Common myeloid progenitor, CD34-positive (primary cell): ENCODE data around the gene CHRM1.
"Not testable (repeated sequence)": the region's sequence is repeated elsewhere in the genome, so short reads cannot be mapped to it uniquely, and the experiment has no call there.

Experiments used
- CTCF ChIA-PET: fragments of 350-600 bp; sonication (Branson Sonifier 250); formaldehyde crosslinking; loops from one replicate; lab custom pipeline; 2021; ENCODE audit warnings: antibody characterized with exemption; lab: Charles Lee
- POLR2A ChIA-PET: fragments of 350-600 bp; sonication (Branson Sonifier 250); formaldehyde crosslinking; loops from one replicate; lab custom pipeline; 2021; ENCODE audit warnings: antibody characterized with exemption; lab: Charles Lee
- DNase-seq, 3 donors: peaks; one replicate each; pipeline versions ENCODE4 v3.0.0 to v3.0.0-alpha.2; 2013
- H3K27ac ChIP-seq, 2 experiments: 1 replicate in 1 of 2; 2 replicates in 1 of 2; pipeline ENCODE4 v1.7.0; 2013; ENCODE audit warnings: inconsistent platforms in 2 of 2, low read length in 2 of 2, mild to moderate bottlenecking in 2 of 2, low read depth in 1 of 2, moderate library complexity in 1 of 2; ENCODE audit not compliant: severe bottlenecking in 2 of 2, insufficient read depth in 1 of 2, poor library complexity in 1 of 2
- H3K27me3 ChIP-seq, 5 experiments: replicated peaks in 2 of 5; 1 replicate in 3 of 5; 2 replicates in 2 of 5; pipeline versions ENCODE4 v1.6.1 to v1.7.0; 2013; ENCODE audit warnings: low read length in 4 of 5, mild to moderate bottlenecking in 2 of 5, moderate library complexity in 2 of 5, inconsistent platforms in 1 of 5; ENCODE audit not compliant: insufficient read depth in 5 of 5, control insufficient read depth in 4 of 5
- H3K36me3 ChIP-seq, 4 experiments: 1 replicate in 2 of 4; 2 replicates in 2 of 4; pipeline versions ENCODE4 v1.6.1 to v1.7.0; 2013; ENCODE audit warnings: low read length in 3 of 4, control low read depth in 1 of 4, mild to moderate bottlenecking in 1 of 4; ENCODE audit not compliant: control insufficient read depth in 4 of 4, insufficient read depth in 4 of 4
- H3K4me1 ChIP-seq, 4 experiments: 1 replicate in 3 of 4; 2 replicates in 1 of 4; pipeline versions ENCODE4 v1.6.1 to v1.7.1; 2013; ENCODE audit warnings: low read length in 3 of 4, mild to moderate bottlenecking in 3 of 4, control low read depth in 1 of 4, inconsistent platforms in 1 of 4, moderate library complexity in 1 of 4; ENCODE audit not compliant: control insufficient read depth in 4 of 4, insufficient read depth in 4 of 4; ENCODE audit errors: control extremely low read depth in 1 of 4
- H3K4me3 ChIP-seq, 7 experiments: 1 replicate in 4 of 7; 2 replicates in 3 of 7; pipeline versions ENCODE4 v1.5.1 to v1.7.0; 2013; ENCODE audit warnings: mild to moderate bottlenecking in 7 of 7, low read length in 6 of 7, moderate library complexity in 6 of 7, inconsistent platforms in 2 of 7, low read depth in 2 of 7, control low read depth in 1 of 7; ENCODE audit not compliant: insufficient read depth in 4 of 7, control insufficient read depth in 1 of 7; ENCODE audit errors: extremely low read depth in 1 of 7
- H3K9me3 ChIP-seq, 5 experiments: 1 replicate in 4 of 5; 2 replicates in 1 of 5; pipeline versions ENCODE4 v1.6.1 to v1.7.1; 2013; ENCODE audit warnings: low read length in 4 of 5, mild to moderate bottlenecking in 2 of 5, inconsistent platforms in 1 of 5, low read depth in 1 of 5, moderate library complexity in 1 of 5; ENCODE audit not compliant: control insufficient read depth in 4 of 5, insufficient read depth in 2 of 5; ENCODE audit errors: control extremely low read depth in 1 of 5
- WGBS: methylation state at CpG from one replicate; pipeline ENCODE4 v1.1.5; 2013; ENCODE audit not compliant: insufficient coverage; 5-methylcytosine and 5-hydroxymethylcytosine counted together

Gene CHRM1

DNA sequence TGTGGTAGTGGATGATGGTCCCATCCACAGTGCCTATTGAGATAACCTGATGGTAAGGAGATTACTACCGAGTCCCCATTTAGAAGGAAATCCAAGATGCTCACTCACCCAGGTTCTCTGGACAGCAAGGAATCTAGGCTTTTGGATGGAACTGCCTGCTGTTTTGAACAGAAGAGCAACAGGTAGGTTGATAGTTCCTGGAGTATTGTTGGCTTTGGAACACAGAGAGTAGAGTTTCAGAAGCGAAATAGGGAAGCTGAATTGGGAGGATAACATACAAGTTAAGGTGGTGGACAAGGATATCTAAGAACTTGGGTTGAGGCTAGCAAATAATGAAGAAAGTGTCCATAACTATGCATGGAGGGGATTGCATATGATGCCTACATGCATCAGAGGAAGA is 36.0 kb upstream of the CHRM1 start:
- Histone ChIP-seq H3K4me3 (no peak overlapping the region), H3K36me3 (no peaks in the 10 kb centered on the region), H3K27me3 (peaks cover 0 to 3% (median 0%) of the 10 kb centered on the region in 5 experiments), H3K9me3 (no peaks in the 10 kb centered on the region), H3K27ac (no peak overlapping the region), H3K4me1 (peaks cover 0 to 2% (median 0%) of the 10 kb centered on the region in 4 experiments)
- CTCF ChIA-PET = no interaction called here
- POLR2A ChIA-PET = no interaction called here
- DNase-seq = no peak
- WGBS = 95% methylated on average over 2 of the region's 2 CpGs

GRCh38 chr11:62954478-62954877 is 33.3 kb upstream of the CHRM1 start:
- no peak for DNase-seq
- Histone ChIP-seq H3K4me1 (peaks cover 0 to 2% (median 0%) of the 10 kb centered on the region in 4 experiments), H3K36me3 (no peaks in the 10 kb centered on the region), H3K27ac (no peak overlapping the region), H3K4me3 (no peak overlapping the region), H3K27me3 (peaks cover 0 to 3% (median 0%) of the 10 kb centered on the region in 5 experiments), H3K9me3 (no peaks in the 10 kb centered on the region)
- CTCF ChIA-PET = no interaction called here
- 78% methylated on average over 4 of the region's 5 CpGs for WGBS
- POLR2A ChIA-PET = no interaction called here

- WGBS = 100% methylated on average over 4 of the region's 4 CpGs
- H3K27ac ChIP-seq = no peak overlapping the region
These were observed 32.6 kb upstream of the CHRM1 start for GRCh38 chr11:62953811-62954210.

GRCh38 chr11:62948765-62949320 is 27.7 kb upstream of the CHRM1 start:
- peaks cover 0 to 3% (median 0%) of the 10 kb centered on the region in 5 experiments for H3K27me3 ChIP-seq
- CTCF ChIA-PET = interaction anchor here (0.9 kb wide), 1 partner anchor 10 kb away, joined by 3 read pairs; no protein-coding TSS in a partner anchor
- 88% methylated on average over 6 of the region's 7 CpGs for WGBS
- POLR2A ChIA-PET = interaction anchor here (0.6 kb wide), 1 partner anchor 77 kb away, joined by 3 read pairs; no protein-coding TSS in a partner anchor
- no peak for DNase-seq
- no peak overlapping the region for H3K4me3 ChIP-seq
- H3K9me3 ChIP-seq = peaks cover 0 to 3% (median 0%) of the 10 kb centered on the region in 5 experiments
- H3K36me3 ChIP-seq = no peaks in the 10 kb centered on the region
- no peak overlapping the region for H3K27ac ChIP-seq
- no peaks in the 10 kb centered on the region for H3K4me1 ChIP-seq

More at GRCh38 chr11:62953811-62954210, 32.6 kb upstream of the CHRM1 start:
- no peaks in the 10 kb centered on the region for H3K36me3 ChIP-seq
- CTCF ChIA-PET = no interaction called here
- peaks cover 0 to 3% (median 0%) of the 10 kb centered on the region in 5 experiments for H3K27me3 ChIP-seq
- H3K9me3 ChIP-seq = no peaks in the 10 kb centered on the region
- POLR2A ChIA-PET = no interaction called here
- DNase-seq = no peak
- H3K4me3 ChIP-seq = no peak overlapping the region
- peaks cover 0 to under 1% (median 0%) of the 10 kb centered on the region in 4 experiments for H3K4me1 ChIP-seq

- H3K9me3 ChIP-seq, H3K4me3 ChIP-seq, H3K27ac ChIP-seq, H3K27me3 ChIP-seq, H3K4me1 ChIP-seq, H3K36me3 ChIP-seq, DNase-seq, CTCF ChIA-PET, POLR2A ChIA-PET: not testable (repeated sequence)
- no CpG with 5 or more reads among the region's 10 CpGs for WGBS
These were observed 24.4 kb upstream of the CHRM1 start for GRCh38 chr11:62945538-62945937.

GRCh38 chr11:62937528-62937927 is 16.4 kb upstream of the CHRM1 start:
- H3K27me3 ChIP-seq, H3K36me3 ChIP-seq, H3K4me3 ChIP-seq, H3K9me3 ChIP-seq, H3K27ac ChIP-seq, H3K4me1 ChIP-seq, POLR2A ChIA-PET, DNase-seq, CTCF ChIA-PET: not testable (repeated sequence)
- WGBS = 93% methylated on average over 1 of the region's 2 CpGs

DNA sequence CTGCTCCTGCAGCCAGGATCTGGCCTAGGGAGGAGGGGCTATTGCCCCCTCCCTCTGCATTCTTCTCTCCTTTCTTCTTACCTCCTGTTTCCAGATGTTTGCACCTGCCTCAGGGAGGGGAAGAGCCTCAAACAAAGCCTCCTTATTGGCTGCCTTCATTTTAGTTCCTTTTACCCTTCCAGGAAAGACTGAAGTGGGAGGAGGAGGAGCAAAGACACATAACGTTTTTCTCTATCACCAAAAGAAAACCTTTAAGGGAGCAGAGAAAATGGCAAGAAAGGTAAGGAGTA is 13.3 kb upstream of the CHRM1 start:
- ChIA-PET CTCF (no interaction called here), POLR2A (no interaction called here)
- no peaks in the 10 kb centered on the region for H3K36me3 ChIP-seq
- no peak overlapping the region for H3K4me3 ChIP-seq
- no peak overlapping the region for H3K27ac ChIP-seq
- no peak for DNase-seq
- WGBS = no CpG with 5 or more reads among the region's 1 CpG
- peaks cover 0 to 15% (median 4%) of the 10 kb centered on the region in 5 experiments for H3K27me3 ChIP-seq
- H3K9me3 ChIP-seq = peaks cover 0 to 2% (median 0%) of the 10 kb centered on the region in 5 experiments
- no peaks in the 10 kb centered on the region for H3K4me1 ChIP-seq
